ENCODE data around the gene CRYL1.

The CRYL1 gene

GRCh38 chr13:20457670-20458069 is 68.0 kb downstream of the CRYL1 start:
- DNase-seq (ENCODE audit: insufficient read length, low spot score) (no peak), FAIRE-seq (no peak)
- no peak for TF ChIP-seq CTCF (IDR thresholded peaks at IDR 0.05; ENCODE audit: insufficient read depth, missing control alignments)

GRCh38 chr13:20456737-20457136 is 68.9 kb downstream of the CRYL1 start:
- TF ChIP-seq CTCF (IDR thresholded peaks at IDR 0.05; ENCODE audit: insufficient read depth, missing control alignments): no peak
- no peak for FAIRE-seq
- no peak for DNase-seq (ENCODE audit: insufficient read length, low spot score)

- FAIRE-seq (no peak), DNase-seq (ENCODE audit: insufficient read length, low spot score) (no peak)
- no peak for TF ChIP-seq CTCF (IDR thresholded peaks at IDR 0.05; ENCODE audit: insufficient read depth, missing control alignments)
Measured at GRCh38 chr13:20451397-20451796, 74.3 kb downstream of the CRYL1 start.

- TF ChIP-seq CTCF (IDR thresholded peaks at IDR 0.05; ENCODE audit: insufficient read depth, missing control alignments): no peak
- DNase-seq (ENCODE audit: insufficient read length, low spot score): no peak
- FAIRE-seq: no peak
Measured at GRCh38 chr13:20448470-20448869, 77.2 kb downstream of the CRYL1 start.

- TF ChIP-seq CTCF (IDR thresholded peaks at IDR 0.05; ENCODE audit: insufficient read depth, missing control alignments): no peak
- no peak for DNase-seq (ENCODE audit: insufficient read length, low spot score)
- no peak for FAIRE-seq
Measured at GRCh38 chr13:20446900-20447299, 78.8 kb downstream of the CRYL1 start.

- no peak for FAIRE-seq
- no peak for TF ChIP-seq CTCF (IDR thresholded peaks at IDR 0.05; ENCODE audit: insufficient read depth, missing control alignments)
- DNase-seq (ENCODE audit: insufficient read length, low spot score): no peak
Measured at GRCh38 chr13:20446405-20446804, 79.3 kb downstream of the CRYL1 start.

- no peak for DNase-seq (ENCODE audit: insufficient read length, low spot score)
- no peak for FAIRE-seq
- no peak for TF ChIP-seq CTCF (IDR thresholded peaks at IDR 0.05; ENCODE audit: insufficient read depth, missing control alignments)
Measured at GRCh38 chr13:20442798-20443381, 82.8 kb downstream of the CRYL1 start.

Data from D721Med (cell line).